Naive thymus-derived CD4-positive, alpha-beta T cell (primary cell): ENCODE data around the gene GNG13. TPM values are rescaled to one million over a fixed set of nuclear protein-coding genes. Genes with fewer than 3 reads are reported as not detected.

Source experiments
- ATAC-seq: fragments of 150-1000 bp; cut with Tn5 transposase; 2 replicates; pipeline ENCODE4 v1.10.0; 2021; ENCODE audit warnings: mild to moderate bottlenecking, moderate library complexity
- CTCF ChIA-PET: fragments of 350-600 bp; sonication (Branson Sonifier 250); formaldehyde crosslinking; loops from one replicate; lab custom pipeline; 2021; ENCODE audit warnings: antibody characterized with exemption; lab: Charles Lee
- POLR2A ChIA-PET: fragments of 350-600 bp; sonication (Branson Sonifier 250); formaldehyde crosslinking; loops from one replicate; lab custom pipeline; 2021; ENCODE audit warnings: antibody characterized with exemption, inconsistent platforms; lab: Charles Lee
- DNase-seq, 9 donors: peaks; one replicate each; pipeline versions ENCODE4 v3.0.0 to v3.0.0-alpha.2; 2020 to 2022; ENCODE audit warnings: mixed read lengths in 1 of 9
- H3K27ac ChIP-seq: one replicate; pipeline ENCODE4 v1.7.0; 2013; ENCODE audit warnings: mild to moderate bottlenecking, low read depth, low read length, moderate library complexity
- H3K27me3 ChIP-seq, 2 donors: one replicate each; pipeline ENCODE4 v1.7.0; 2013; ENCODE audit warnings: low read length in 2 of 2, mild to moderate bottlenecking in 2 of 2, moderate library complexity in 2 of 2; ENCODE audit not compliant: control insufficient read depth in 2 of 2, insufficient read depth in 2 of 2
- H3K36me3 ChIP-seq, 3 experiments: 1 replicate in 2 of 3; 2 replicates in 1 of 3; pipeline ENCODE4 v1.7.0; 2013; ENCODE audit warnings: low read length in 3 of 3, mild to moderate bottlenecking in 3 of 3, moderate library complexity in 1 of 3; ENCODE audit not compliant: insufficient read depth in 3 of 3, control insufficient read depth in 2 of 3
- H3K4me1 ChIP-seq, 2 donors: one replicate each; pipeline ENCODE4 v1.7.0; 2013; ENCODE audit warnings: low read length in 2 of 2, mild to moderate bottlenecking in 2 of 2, moderate library complexity in 1 of 2; ENCODE audit not compliant: control insufficient read depth in 2 of 2, insufficient read depth in 2 of 2
- H3K4me3 ChIP-seq: 2 replicates; pipeline ENCODE4 v1.7.0; 2013; ENCODE audit warnings: mild to moderate bottlenecking, low read length
- H3K9me3 ChIP-seq, 3 experiments: 1 replicate in 2 of 3; 2 replicates in 1 of 3; pipeline ENCODE4 v1.7.0; 2013; ENCODE audit warnings: low read length in 3 of 3; ENCODE audit not compliant: control insufficient read depth in 2 of 3
- H3K27ac Mint-ChIP-seq, 9 donors: one replicate each; pipeline ENCODE4 v1.8.0; 2020 to 2022; ENCODE audit warnings: mixed read lengths in 9 of 9, mild to moderate bottlenecking in 8 of 9, moderate library complexity in 5 of 9, inconsistent platforms in 2 of 9
- H3K27me3 Mint-ChIP-seq, 5 donors: one replicate each; pipeline ENCODE4 v1.8.0; 2021 to 2022; ENCODE audit warnings: mixed read lengths in 5 of 5, mild to moderate bottlenecking in 1 of 5
- H3K36me3 Mint-ChIP-seq, 5 donors: one replicate each; pipeline ENCODE4 v1.8.0; 2020 to 2022; ENCODE audit warnings: mixed read lengths in 5 of 5, mild to moderate bottlenecking in 3 of 5, inconsistent platforms in 1 of 5
- H3K4me1 Mint-ChIP-seq, 7 donors: one replicate each; pipeline ENCODE4 v1.8.0; 2020 to 2022; ENCODE audit warnings: mixed read lengths in 7 of 7, mild to moderate bottlenecking in 3 of 7, inconsistent platforms in 1 of 7
- H3K4me3 Mint-ChIP-seq, 10 donors: one replicate each; pipeline ENCODE4 v1.8.0; 2020 to 2022; ENCODE audit warnings: mild to moderate bottlenecking in 10 of 10, mixed read lengths in 10 of 10, moderate library complexity in 6 of 10, inconsistent platforms in 2 of 10
- H3K9me3 Mint-ChIP-seq, 11 donors: one replicate each; pipeline ENCODE4 v1.8.0; 2020 to 2022; ENCODE audit warnings: mixed read lengths in 11 of 11, mild to moderate bottlenecking in 4 of 11, inconsistent platforms in 1 of 11, moderate library complexity in 1 of 11
- intact Hi-C, 2 donors: fragments of 100-400 bp; cut with micrococcal nuclease; formaldehyde crosslinking; loops; one replicate each; pipeline ENCODE4 v1.15.1; 2023
- polyA plus RNA-seq, 2 donors: library from polyadenylated mRNA; unstranded; fragments of 300-500 nt; fragmentation: Illumina TruSeq; gene quantifications; one replicate each; pipeline ENCODE4 v1.2.3, GENCODE V29; 2021
- total RNA-seq, 6 experiments: library from RNA in 5 of 6; stranded (reverse) in 5 of 6; gene quantifications; 1 replicate in 5 of 6; 2 replicates in 1 of 6; pipeline ENCODE4 v1.2.3 and lab custom pipeline; 2021 to 2026

The GNG13 gene
- total and polyA plus RNA-seq, 7 experiments from 2014 or later, result not detected

- H3K9me3 ChIP-seq, result no peaks in the 10 kb centered on the region
- intact Hi-C loops, result no loop called here
- H3K4me1 Mint-ChIP-seq, result no peaks in the 10 kb centered on the region
- no peak overlapping the region for H3K27ac Mint-ChIP-seq
- POLR2A ChIA-PET, result no interaction called here
- no peak overlapping the region for H3K4me3 ChIP-seq
- no peaks in the 10 kb centered on the region for H3K36me3 ChIP-seq
- no peak overlapping the region for H3K27ac ChIP-seq
- CTCF ChIA-PET, result no interaction called here
- no peaks in the 10 kb centered on the region for H3K9me3 Mint-ChIP-seq
- no peaks in the 10 kb centered on the region for H3K27me3 ChIP-seq
- H3K36me3 Mint-ChIP-seq, result no peaks in the 10 kb centered on the region
- H3K4me1 ChIP-seq, result no peaks in the 10 kb centered on the region
- no peak overlapping the region for H3K4me3 Mint-ChIP-seq
- ATAC-seq (no peak), DNase-seq (no peak)
- H3K27me3 Mint-ChIP-seq, result peaks cover 0 to 3% (median 0%) of the 10 kb centered on the region in 5 donors
These were observed 31.2 kb downstream of the GNG13 start for GRCh38 chr16:769184-769784.

DNA sequence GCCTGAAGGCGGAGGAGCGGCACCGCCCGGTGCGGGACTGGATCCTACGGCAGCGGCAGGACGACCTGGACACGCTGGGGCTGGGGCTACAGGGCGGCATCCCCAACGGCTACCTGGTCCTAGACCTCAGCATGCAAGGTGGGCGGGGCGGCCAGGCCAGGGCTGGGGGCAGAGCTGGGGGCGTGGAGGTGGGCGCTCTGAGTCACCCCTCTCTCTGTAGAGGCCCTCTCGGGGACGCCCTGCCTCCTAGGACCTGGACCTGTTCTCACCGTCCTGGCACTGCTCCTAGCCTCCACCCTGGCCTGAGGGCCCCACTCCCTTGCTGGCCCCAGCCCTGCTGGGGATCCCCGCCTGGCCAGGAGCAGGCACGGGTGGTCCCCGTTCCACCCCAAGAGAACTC is 32.1 kb downstream of the GNG13 start:
- Histone ChIP-seq H3K4me3 (no peak overlapping the region), H3K27me3 (no peaks in the 10 kb centered on the region), H3K27ac (no peak overlapping the region), H3K4me1 (no peaks in the 10 kb centered on the region), H3K36me3 (no peaks in the 10 kb centered on the region), H3K9me3 (no peaks in the 10 kb centered on the region)
- no peaks in the 10 kb centered on the region for H3K4me1 Mint-ChIP-seq
- no peak overlapping the region for H3K4me3 Mint-ChIP-seq
- ChIA-PET CTCF (no interaction called here), POLR2A (no interaction called here)
- no peaks in the 10 kb centered on the region for H3K36me3 Mint-ChIP-seq
- intact Hi-C loops, result no loop called here
- H3K9me3 Mint-ChIP-seq, result no peaks in the 10 kb centered on the region
- H3K27ac Mint-ChIP-seq, result no peak overlapping the region
- H3K27me3 Mint-ChIP-seq, result peaks cover 0 to 3% (median 0%) of the 10 kb centered on the region in 5 donors
- DNase-seq, result no peak
- no peak for ATAC-seq

DNA sequence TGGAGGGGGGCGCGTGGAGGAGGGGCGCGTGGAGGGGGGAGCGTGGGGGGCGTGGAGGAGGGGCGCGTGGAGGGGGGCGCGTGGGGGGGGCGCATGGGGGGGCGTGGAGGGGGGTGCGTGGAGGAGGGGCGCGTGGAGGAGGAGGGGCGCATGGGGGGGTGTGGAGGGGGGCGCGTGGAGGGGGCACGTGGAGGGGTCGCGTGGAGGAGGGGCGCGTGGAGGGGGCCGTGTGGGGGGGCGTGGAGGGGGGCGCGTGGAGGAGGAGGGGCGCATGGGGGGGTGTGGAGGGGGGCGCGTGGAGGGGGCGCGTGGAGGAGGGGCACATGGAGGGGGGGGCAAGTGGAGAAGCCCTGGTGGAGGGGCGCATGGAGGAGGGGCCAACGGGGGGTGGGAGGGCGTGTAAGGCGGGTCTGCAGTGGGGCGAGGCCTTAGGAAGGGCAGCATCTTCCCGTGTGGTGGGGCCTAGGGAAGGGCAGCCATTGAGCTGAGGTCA is 32.7 kb downstream of the GNG13 start:
- no peaks in the 10 kb centered on the region for H3K9me3 ChIP-seq
- CTCF ChIA-PET, result no interaction called here
- Mint-ChIP-seq H3K9me3 (no peaks in the 10 kb centered on the region), H3K4me1 (no peaks in the 10 kb centered on the region), H3K27me3 (peaks cover 0 to 3% (median 0%) of the 10 kb centered on the region in 5 donors), H3K4me3 (no peak overlapping the region), H3K27ac (no peak overlapping the region), H3K36me3 (no peaks in the 10 kb centered on the region)
- H3K27ac ChIP-seq, result no peak overlapping the region
- POLR2A ChIA-PET, result no interaction called here
- DNase-seq (no peak), ATAC-seq (no peak)
- intact Hi-C loops, result no loop called here
- H3K36me3 ChIP-seq, result no peaks in the 10 kb centered on the region
- H3K27me3 ChIP-seq, result no peaks in the 10 kb centered on the region
- H3K4me1 ChIP-seq, result no peaks in the 10 kb centered on the region
- H3K4me3 ChIP-seq, result no peak overlapping the region

DNA sequence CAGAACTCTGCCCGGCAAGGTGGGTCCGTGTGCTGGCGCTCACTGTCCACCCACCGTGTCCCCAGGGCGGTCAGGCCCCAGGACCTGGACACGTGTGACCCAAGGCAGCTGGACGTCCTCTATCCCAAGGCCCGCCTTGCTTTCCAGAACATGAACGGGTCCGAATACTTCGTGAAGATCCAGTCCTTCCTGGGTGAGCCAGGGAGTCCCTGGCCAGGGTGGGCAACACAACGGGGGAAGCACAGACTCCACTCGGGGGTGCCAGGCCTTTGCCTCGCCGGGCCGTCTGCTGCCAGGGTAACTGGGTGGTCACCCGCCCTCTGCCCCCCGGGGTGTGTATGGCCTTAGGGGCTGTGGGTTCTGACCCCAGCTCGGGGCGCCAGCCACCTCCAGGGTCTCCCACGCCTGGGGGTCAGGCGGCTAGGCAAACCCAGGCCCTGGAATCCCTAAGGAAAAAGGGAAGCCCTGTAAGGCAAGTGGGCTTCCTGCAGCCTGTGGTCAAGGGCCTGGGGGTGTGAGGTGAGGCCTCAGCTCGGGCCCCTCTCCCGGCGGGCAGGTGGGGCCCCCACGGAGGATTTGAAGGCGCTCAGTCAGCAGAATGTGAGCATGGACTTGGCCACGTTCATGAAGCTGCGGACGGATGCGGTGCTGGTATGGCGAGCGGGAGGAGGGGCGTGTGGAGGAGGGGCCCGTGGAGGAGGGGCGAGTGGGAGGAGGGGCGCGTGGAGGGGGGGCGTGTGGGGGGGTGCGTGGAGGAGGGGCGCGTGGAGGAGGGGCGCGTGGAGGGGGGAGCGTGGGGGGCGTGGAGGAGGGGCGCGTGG is 33.5 kb downstream of the GNG13 start:
- no peaks in the 10 kb centered on the region for H3K4me1 ChIP-seq
- ChIA-PET POLR2A (no interaction called here), CTCF (interaction anchor here (0.6 kb wide), 1 partner anchor 716 kb away, joined by 3 read pairs; no protein-coding TSS in a partner anchor)
- H3K27me3 ChIP-seq, result no peaks in the 10 kb centered on the region
- H3K4me3 ChIP-seq, result no peak overlapping the region
- H3K36me3 ChIP-seq, result no peaks in the 10 kb centered on the region
- Mint-ChIP-seq H3K4me3 (no peak overlapping the region), H3K27ac (no peak overlapping the region), H3K9me3 (no peaks in the 10 kb centered on the region), H3K27me3 (peaks cover 0 to 3% (median 0%) of the 10 kb centered on the region in 5 donors), H3K36me3 (no peaks in the 10 kb centered on the region), H3K4me1 (no peaks in the 10 kb centered on the region)
- DNase-seq, result no peak
- intact Hi-C loops, result no loop called here
- H3K27ac ChIP-seq, result no peak overlapping the region
- ATAC-seq, result no peak
- H3K9me3 ChIP-seq, result no peaks in the 10 kb centered on the region

DNA sequence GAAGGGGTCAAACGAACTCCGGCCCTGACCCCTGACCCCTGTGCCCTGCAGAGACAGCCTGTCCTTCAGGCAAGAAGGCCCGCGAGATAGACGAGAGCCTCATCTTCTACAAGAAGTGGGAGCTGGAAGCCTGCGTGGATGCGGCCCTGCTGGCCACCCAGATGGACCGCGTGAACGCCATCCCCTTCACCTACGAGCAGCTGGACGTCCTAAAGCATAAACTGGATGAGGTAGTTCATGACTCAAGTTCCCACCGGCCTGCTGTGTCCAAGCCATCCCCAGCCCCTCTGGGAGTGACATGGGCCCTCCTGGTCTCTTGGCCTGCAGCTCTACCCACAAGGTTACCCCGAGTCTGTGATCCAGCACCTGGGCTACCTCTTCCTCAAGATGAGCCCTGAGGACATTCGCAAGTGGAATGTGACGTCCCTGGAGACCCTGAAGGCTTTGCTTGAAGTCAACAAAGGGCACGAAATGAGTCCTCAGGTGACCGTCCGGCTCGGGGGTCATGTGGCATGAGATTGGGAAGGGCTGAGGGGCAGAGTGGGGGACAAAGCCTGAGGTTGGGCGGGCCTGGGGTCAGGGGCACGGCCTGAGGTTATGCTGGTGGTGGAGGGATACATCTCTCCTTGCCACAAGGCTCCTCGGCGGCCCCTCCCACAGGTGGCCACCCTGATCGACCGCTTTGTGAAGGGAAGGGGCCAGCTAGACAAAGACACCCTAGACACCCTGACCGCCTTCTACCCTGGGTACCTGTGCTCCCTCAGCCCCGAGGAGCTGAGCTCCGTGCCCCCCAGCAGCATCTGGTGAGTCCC is 34.3 kb downstream of the GNG13 start:
- ChIA-PET POLR2A (no interaction called here), CTCF (interaction anchor here (0.6 kb wide), 1 partner anchor 717 kb away, joined by 3 read pairs; no protein-coding TSS in a partner anchor)
- intact Hi-C loops, result no loop called here

DNA sequence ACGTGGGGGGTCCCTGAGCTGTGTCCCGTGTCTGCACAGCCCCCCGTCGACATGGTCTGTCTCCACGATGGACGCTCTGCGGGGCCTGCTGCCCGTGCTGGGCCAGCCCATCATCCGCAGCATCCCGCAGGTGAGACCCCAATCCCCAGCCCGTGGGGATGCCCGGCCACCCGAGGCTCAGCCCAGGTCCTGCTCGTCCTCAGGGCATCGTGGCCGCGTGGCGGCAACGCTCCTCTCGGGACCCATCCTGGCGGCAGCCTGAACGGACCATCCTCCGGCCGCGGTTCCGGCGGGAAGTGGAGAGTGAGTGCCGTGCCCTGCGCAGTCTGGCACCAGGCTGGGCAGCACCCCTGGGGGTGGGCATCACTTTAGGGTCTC is 35.1 kb downstream of the GNG13 start:
- Mint-ChIP-seq H3K9me3 (no peaks in the 10 kb centered on the region), H3K27ac (no peak overlapping the region), H3K4me1 (no peaks in the 10 kb centered on the region), H3K36me3 (no peaks in the 10 kb centered on the region), H3K4me3 (no peak overlapping the region), H3K27me3 (peaks cover 0 to 3% (median 0%) of the 10 kb centered on the region in 5 donors)
- ChIA-PET POLR2A (no interaction called here), CTCF (no interaction called here)
- Histone ChIP-seq H3K27me3 (no peaks in the 10 kb centered on the region), H3K4me3 (no peak overlapping the region), H3K4me1 (no peaks in the 10 kb centered on the region), H3K36me3 (no peaks in the 10 kb centered on the region), H3K27ac (no peak overlapping the region), H3K9me3 (no peaks in the 10 kb centered on the region)
- ATAC-seq, result no peak
- intact Hi-C loops, result no loop called here
- no peak for DNase-seq

More for the DNA sequence above, 34.3 kb downstream of the GNG13 start:
- no peak overlapping the region for H3K4me3 ChIP-seq
- H3K36me3 Mint-ChIP-seq, result no peaks in the 10 kb centered on the region
- ATAC-seq (no peak), DNase-seq (no peak)
- H3K27ac ChIP-seq, result no peak overlapping the region
- no peak overlapping the region for H3K27ac Mint-ChIP-seq
- H3K9me3 Mint-ChIP-seq, result no peaks in the 10 kb centered on the region
- H3K27me3 Mint-ChIP-seq, result peaks cover 0 to 3% (median 0%) of the 10 kb centered on the region in 5 donors
- no peaks in the 10 kb centered on the region for H3K4me1 Mint-ChIP-seq
- H3K9me3 ChIP-seq, result no peaks in the 10 kb centered on the region
- H3K4me1 ChIP-seq, result no peaks in the 10 kb centered on the region
- H3K4me3 Mint-ChIP-seq, result no peak overlapping the region
- H3K27me3 ChIP-seq, result no peaks in the 10 kb centered on the region
- H3K36me3 ChIP-seq, result no peaks in the 10 kb centered on the region
